Stimulated activated CD8-positive, alpha-beta memory T cell treated with anti-CD3 and anti-CD28 coated beads, Interleukin-2, amount 100 ng/mL, for 1 hour (primary cell): Measurements from ENCODE around the gene MATR3.
"Not testable (repeated sequence)": the region's sequence is repeated elsewhere in the genome, so short reads cannot be mapped to it uniquely, and the experiment has no call there.

Experiments used
- DNase-seq, 2 donors: peaks; one replicate each; pipeline ENCODE4 v3.0.0-alpha.2; 2020; ENCODE audit warnings: low read depth in 2 of 2

MATR3 gene

GRCh38 chr5:139293507-139294373 lies at the start of gene MATR3:
Gene MATR3, plus strand, starts transcription at chr5:139293740. Its CDS starts 13,676 bp downstream, at chr5:139307416.
- DNase-seq, result peak; percentile 80 to 89

- DNase-seq, result no peak
Observed at GRCh38 chr5:139245637-139246339, 47.8 kb upstream of the MATR3 start.

- no peak for DNase-seq
Observed at GRCh38 chr5:139246394-139246793, 47.1 kb upstream of the MATR3 start.

- DNase-seq, result no peak
Observed at GRCh38 chr5:139248826-139249453, 44.6 kb upstream of the MATR3 start.

GRCh38 chr5:139251281-139251687 lies 42.3 kb upstream of the MATR3 start:
- no peak for DNase-seq

- no peak for DNase-seq
Observed at GRCh38 chr5:139251695-139252288, 41.7 kb upstream of the MATR3 start.

GRCh38 chr5:139253115-139253514 lies 40.4 kb upstream of the MATR3 start:
- DNase-seq, result no peak

- DNase-seq, result no peak
Observed at GRCh38 chr5:139256820-139257219, 36.7 kb upstream of the MATR3 start.

GRCh38 chr5:139262059-139262741 lies 31.3 kb upstream of the MATR3 start:
- DNase-seq, result no peak

- peak in 1 of 2 donors; percentile 32 for DNase-seq
Observed at GRCh38 chr5:139262742-139263445, 30.6 kb upstream of the MATR3 start.

- no peak for DNase-seq
Observed at GRCh38 chr5:139263536-139263935, 30.0 kb upstream of the MATR3 start.

GRCh38 chr5:139263946-139264345 lies 29.6 kb upstream of the MATR3 start:
- no peak for DNase-seq

- no peak for DNase-seq
Observed at GRCh38 chr5:139265001-139265400, 28.5 kb upstream of the MATR3 start.

- no peak for DNase-seq
Observed at GRCh38 chr5:139266236-139266635, 27.3 kb upstream of the MATR3 start.

GRCh38 chr5:139267481-139267880 lies 26.1 kb upstream of the MATR3 start:
- DNase-seq, result no peak

GRCh38 chr5:139268364-139269202 lies 25.0 kb upstream of the MATR3 start:
- DNase-seq, result no peak

GRCh38 chr5:139270718-139271117 lies 22.8 kb upstream of the MATR3 start:
- not testable (repeated sequence) for DNase-seq

GRCh38 chr5:139271201-139272027 lies 22.1 kb upstream of the MATR3 start:
- DNase-seq, result no peak
